DMS79 treated with DMSO at 0.1 percent for 48 hours (cell line): ENCODE results near the gene SPINT2.
"Not testable (repeated sequence)": the region's sequence is repeated elsewhere in the genome, so short reads cannot be mapped to it uniquely, and the experiment has no call there.

Experiments used
- DNase-seq: peaks from one replicate; lab custom pipeline; 2025; lab: John Stamatoyannopoulos, UW

SPINT2 gene

DNA sequence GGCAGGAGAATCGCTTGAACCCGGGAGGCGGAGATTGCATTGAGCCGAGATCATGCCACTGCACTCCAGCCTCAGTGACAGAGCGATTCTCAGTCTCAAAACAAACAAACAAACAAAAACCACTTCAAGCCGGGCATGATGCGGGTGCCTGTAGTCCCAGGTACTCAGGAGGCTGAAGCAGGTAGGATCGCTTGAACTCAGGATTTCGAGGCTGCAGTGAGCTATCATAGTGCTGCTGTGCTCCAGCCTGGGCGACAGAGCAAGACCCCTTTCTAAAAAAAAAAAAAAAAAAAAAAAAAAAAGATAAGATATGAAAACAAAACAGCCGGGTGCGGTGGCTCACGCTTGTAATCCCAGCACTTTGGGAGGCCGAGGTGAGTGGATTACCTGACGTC, 21.1 kb upstream of the SPINT2 start:
- no peak for DNase-seq

GRCh38 chr19:38245826-38246498, 18.4 kb upstream of the SPINT2 start:
- DNase-seq: no peak

DNA sequence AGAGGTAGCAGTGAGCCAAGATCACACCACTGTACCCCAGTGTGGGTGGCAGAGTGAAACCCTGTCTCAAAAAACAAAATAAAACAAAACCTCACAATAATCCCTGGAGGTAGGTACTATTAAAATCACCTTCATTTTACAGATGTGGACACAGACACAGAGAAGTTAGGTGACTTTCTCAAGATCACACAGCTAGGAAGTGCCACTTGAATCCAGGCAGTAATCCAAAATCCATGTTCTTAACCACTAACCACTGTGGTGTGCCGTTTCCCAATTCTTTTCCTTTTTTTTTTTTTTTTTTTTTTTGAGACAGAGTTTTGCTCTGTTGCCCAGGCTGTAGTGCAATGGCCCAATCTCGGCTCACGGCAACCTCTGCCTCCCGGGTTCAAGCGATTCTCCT, 17.2 kb upstream of the SPINT2 start:
- DNase-seq: no peak

GRCh38 chr19:38247734-38248268, 16.6 kb upstream of the SPINT2 start:
- DNase-seq: no peak

GRCh38 chr19:38248421-38248820, 16.0 kb upstream of the SPINT2 start:
- DNase-seq: no peak

DNA sequence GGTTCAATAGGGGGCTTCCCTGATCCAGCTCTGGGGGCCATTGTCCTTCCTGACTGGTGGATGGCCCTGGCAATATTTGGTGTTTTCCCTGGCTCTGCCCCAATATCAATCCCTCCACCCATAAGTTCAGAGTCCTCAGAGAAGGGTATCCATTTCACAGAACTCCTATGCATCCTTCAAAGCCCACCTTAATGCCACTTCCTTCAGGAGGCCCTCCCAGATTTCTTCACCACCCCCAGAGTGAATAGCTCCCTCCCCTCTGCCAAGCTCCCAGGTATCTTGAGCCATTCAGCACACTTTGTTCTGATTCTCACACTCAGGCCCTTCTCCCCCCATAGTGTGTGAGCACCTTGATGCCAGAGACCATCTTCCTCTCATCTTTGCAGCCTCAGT, 13.9 kb upstream of the SPINT2 start:
- no peak for DNase-seq

GRCh38 chr19:38250821-38251563, 13.4 kb upstream of the SPINT2 start:
- DNase-seq: no peak

DNA sequence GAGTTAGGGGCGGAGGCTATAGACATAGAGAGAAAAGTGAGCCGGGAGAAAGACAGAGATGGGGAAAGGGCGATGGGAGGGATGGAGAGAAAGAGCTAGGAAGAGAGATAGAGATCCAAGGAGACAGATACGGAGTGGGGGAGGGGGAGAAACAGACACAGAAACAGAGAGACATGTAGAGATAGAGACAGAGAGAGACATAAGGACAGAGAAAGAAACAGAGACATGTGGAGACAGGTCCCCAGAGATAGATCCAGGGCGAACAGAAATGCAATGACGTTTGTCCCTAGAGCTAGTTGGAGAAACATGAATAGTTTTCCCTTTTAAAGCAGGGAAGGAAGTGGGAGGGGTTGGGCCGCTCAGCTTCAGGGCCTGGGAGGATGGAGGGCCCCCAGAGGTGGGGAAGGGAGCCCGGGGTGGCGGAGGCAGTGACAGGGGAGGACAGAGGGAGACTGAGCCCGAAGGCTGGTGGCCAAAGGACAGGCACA, 12.8 kb upstream of the SPINT2 start:
- no peak for DNase-seq

GRCh38 chr19:38252385-38252784, 12.0 kb upstream of the SPINT2 start:
- DNase-seq: no peak

DNA sequence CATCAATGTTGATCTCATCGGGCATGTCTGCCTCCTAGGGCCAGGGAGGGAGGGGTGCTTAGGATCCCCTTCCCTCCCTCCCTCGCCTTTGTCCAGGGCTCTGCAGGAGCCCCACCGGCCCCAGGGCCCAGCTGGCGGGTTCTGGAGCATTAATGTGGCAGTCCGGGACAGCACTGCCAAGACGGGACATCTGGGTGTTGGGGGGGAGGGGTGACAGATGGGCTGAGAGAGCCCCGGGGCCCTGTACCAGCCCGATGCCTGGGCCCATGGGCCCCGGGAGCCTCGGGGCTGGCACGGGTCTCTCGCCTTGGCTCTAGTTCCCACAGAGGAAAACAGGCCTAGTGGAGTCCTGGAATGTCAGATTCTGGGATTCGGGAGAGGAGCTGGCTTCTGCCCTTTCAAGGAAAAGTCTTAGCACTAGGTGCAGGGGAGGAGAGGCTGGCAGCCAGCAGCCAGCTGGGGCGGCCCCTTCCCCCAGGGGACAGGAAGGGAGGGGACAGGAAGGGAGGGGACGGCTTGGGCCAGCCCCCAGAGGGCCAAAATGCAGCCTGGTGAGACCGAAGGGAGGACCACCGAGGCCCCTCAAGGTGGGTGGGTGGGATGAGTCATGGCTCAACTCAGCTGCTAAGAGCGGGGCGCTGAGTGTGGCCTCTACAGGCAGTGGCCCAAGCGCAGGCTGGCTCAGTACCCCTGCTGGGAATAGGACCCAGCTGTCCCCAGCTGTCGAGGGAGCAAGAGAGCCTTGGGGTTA, 11.3 kb upstream of the SPINT2 start:
- DNase-seq: no peak

DNA sequence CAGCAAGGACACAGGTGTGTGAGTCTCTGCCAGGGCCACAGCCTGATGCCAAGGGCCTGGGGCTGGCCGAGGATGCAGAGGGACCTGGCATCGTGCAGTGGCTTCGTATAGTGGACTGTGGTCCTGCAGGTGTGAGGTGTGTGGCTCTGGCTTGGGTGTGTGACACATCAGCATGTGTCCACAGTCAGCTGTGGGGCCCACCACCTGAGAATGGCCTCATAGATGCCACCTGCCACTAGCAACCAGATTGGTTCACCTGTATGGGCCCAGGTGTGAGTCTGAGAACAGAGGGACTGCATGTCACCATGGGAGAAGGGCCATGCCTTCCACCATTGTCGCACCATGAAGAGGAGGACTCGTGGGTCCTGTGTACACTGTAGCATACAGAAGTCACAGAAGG, 10.6 kb upstream of the SPINT2 start:
- no peak for DNase-seq

GRCh38 chr19:38255383-38256014, 8.9 kb upstream of the SPINT2 start:
- DNase-seq: no peak

- not testable (repeated sequence) for DNase-seq
These were observed 2.4 kb upstream of the SPINT2 start for GRCh38 chr19:38261942-38262341.

GRCh38 chr19:38262585-38263268, 1.6 kb upstream of the SPINT2 start:
- no peak for DNase-seq

GRCh38 chr19:38263689-38264485, 486 bp upstream of the SPINT2 start:
- DNase-seq: peak; percentile 99

DNA sequence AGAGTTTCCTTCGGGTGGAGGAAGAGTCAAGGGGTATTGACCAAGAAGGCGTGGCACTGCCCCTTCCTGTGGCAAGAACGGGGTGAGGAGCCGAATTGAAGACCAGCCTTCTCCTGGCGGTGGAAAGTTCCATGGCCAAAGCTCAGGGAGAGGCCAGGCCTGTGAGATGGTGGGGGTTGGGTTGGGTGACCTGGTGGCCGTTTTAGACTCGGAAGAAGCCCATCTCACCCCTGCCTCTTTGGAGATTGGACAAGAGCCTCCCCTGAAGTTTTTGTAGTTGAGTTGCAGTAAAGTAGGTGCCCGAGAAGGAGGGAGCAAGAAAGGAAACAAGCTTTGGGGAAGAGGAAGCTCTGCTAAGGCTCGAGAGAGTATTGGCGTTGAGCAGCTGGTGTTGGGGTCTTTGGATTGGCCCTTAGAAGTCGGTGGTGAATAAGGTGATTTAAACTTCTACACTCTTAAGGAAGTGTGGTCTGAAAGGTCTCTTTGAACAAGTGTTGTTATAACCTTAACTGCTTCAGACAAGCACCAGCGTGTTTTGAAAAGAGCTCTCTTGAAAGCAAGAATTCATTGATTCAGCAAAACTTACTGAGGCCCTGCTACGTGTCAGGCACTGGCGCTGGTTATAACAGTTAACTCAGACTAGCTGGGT, 964 bp downstream of the SPINT2 start:
- peak; percentile 83 for DNase-seq

DNA sequence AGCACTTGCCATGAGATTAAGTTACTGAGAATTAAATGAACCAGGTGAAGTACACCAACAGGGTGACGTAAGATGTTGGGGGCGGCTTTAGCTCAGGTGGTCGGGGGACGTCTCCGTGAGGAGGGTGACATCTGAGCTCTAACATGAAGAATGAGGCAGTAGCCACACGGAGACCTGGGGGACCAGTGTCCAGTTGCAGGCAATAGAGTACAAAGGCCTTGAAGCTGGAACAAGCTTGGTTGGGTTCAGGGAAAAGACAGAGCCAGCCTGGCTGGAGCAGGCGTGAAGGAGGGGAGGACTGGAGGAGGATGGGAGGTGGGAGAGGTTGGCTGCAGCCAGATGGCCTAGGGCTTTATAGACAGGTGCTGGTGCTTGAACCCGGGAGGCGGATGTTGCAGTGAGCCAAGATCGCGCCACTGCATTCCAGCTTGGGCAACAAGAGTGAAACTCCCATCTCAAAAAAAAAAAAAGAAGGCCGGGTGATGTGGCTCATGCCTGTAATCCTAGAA, 1.6 kb downstream of the SPINT2 start:
- DNase-seq: peak; percentile 75

DNA sequence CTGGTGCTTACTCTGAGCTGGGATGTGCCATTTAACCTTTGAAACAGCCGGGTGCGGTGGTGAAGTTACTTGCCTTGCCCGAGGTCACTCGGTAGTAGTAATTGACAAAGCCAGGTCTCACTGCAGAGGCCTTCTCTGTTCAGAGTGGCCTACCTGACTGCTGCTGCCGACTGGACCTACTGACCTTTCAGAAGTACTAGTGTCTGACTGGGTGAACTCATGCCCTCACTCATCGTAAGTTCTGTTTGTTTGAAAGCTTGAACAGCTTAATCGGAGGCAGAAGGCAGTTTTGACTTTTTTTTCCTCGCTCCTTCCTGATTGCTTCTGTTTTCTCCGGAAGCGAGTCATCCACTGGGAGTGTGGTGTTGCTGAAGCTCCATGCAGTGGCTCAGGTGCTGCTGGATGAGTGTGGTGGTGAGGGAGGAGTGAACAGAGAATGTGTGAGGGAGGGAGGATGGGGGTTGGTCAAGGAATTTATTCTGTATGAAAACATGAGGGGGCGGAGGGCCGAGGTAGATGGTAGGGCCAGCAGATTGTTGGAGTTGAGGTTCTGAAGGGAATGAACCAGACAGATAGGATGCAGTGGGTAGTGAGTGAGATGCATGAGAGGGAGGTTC, 2.7 kb downstream of the SPINT2 start:
- no peak for DNase-seq

DNA sequence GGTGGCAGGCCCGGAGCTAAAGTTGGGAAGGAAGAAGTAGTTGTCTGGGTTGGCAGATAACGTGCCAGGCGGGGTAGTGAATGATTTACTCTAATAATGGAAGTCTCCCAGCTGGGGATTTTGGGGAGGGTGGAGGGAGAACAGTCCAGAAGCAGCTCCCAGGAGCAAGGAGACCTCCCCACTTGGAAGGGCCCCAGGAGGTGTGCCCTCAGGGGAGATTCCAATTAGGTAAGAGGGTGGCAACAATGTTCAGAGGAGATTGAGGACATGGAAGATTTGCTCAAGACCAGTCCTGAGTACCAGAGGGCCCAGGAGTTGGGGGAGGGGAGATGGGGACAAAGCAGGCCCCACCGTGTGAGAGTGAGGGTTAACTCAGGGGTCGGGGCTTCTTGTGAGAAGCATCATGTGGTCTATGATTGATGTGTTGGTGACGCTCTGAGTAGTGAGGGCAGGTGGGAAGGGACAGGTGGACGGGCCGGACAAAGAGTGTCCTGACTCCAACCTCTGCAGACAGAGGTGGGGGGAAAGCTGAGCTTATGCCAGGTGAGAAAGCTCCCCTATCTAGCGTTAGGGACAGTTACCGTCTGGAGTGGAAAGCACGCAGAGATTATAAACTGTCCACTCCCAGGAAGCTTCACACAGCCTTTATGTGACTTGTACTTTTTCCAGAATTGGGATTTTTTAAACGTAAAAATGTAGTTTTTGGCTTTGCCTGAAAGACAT, 3.5 kb downstream of the SPINT2 start:
- DNase-seq: no peak
